ENCODE results near the gene STARD4. TPM values are rescaled to one million over a fixed set of nuclear protein-coding genes. Genes with fewer than 3 reads are reported as not detected.

STARD4 gene
- total and polyA plus RNA-seq, 2 of the 13 experiments (the other 11 are each of a cell fraction or from before 2014, with no cell fraction given) = 27.4 to 66.9 TPM

- TF ChIP-seq, protein P1, sequence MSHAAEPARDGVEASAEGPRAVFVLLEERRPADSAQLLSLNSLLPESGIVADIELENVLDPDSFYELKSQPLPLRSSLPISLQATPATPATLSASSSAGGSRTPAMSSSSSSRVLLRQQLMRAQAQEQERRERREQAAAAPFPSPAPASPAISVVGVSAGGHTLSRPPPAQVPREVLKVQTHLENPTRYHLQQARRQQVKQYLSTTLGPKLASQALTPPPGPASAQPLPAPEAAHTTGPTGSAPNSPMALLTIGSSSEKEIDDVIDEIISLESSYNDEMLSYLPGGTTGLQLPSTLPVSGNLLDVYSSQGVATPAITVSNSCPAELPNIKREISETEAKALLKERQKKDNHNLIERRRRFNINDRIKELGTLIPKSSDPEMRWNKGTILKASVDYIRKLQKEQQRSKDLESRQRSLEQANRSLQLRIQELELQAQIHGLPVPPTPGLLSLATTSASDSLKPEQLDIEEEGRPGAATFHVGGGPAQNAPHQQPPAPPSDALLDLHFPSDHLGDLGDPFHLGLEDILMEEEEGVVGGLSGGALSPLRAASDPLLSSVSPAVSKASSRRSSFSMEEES (CRISPR knock-in tag; IDR thresholded peaks at IDR 0.05) = peak; percentile 66
- TF ChIP-seq FOXJ3 (CRISPR knock-in tag; IDR thresholded peaks at IDR 0.05; ENCODE audit: borderline replicate concordance) (peak; percentile 69; the same call in 1 of the 2 replicates), ZNF430 (CRISPR knock-in tag; IDR thresholded peaks at IDR 0.05) (peak; percentile 94), ZHX1 (CRISPR knock-in tag; IDR thresholded peaks at IDR 0.05; ENCODE audit: low read depth) (peak; percentile 16; the same call in 1 of the 2 replicates), RCOR2 (CRISPR knock-in tag; IDR thresholded peaks at IDR 0.05) (no peak), FOXP1 (IDR thresholded peaks at IDR 0.05) (no peak), FOXP1 (CRISPR knock-in tag; IDR thresholded peaks at IDR 0.05) (peak; percentile 32; the same call in 1 of the 2 replicates), ZNF335 (CRISPR knock-in tag; IDR thresholded peaks at IDR 0.05) (peak; percentile 59; the same call in 1 of the 2 replicates), ZNF564 (CRISPR knock-in tag; IDR thresholded peaks at IDR 0.05) (peak; percentile 64; the same call in 1 of the 2 replicates), PHF20 (CRISPR knock-in tag; IDR thresholded peaks at IDR 0.05) (0 out of 2 replicates have a peak, but pooled peaks have one; percentile 37), MEIS2 (CRISPR knock-in tag; IDR thresholded peaks at IDR 0.05) (peak; percentile 57), TBX3 (IDR thresholded peaks at IDR 0.05; ENCODE audit: borderline replicate concordance) (no peak), CBX5 (CRISPR knock-in tag; IDR thresholded peaks at IDR 0.05; ENCODE audit: borderline replicate concordance) (0 out of 2 replicates have a peak, but pooled peaks have one; percentile 23), CSRNP1 (CRISPR knock-in tag; IDR thresholded peaks at IDR 0.05) (0 out of 2 replicates have a peak, but pooled peaks have one; percentile 29), ZNF468 (CRISPR knock-in tag; IDR thresholded peaks at IDR 0.05) (no peak), SOX13 (IDR thresholded peaks at IDR 0.05) (no peak; the same call in 1 of the 2 replicates), SOX13 (CRISPR knock-in tag; conservative IDR thresholded peaks at IDR 0.05 in 1 of 2, IDR thresholded peaks at IDR 0.05 in 1 of 2) (peak in 1 of 2 experiments; percentile 37; a peak in 1 of 4 replicates)
- TF ChIP-seq, protein P2, sequence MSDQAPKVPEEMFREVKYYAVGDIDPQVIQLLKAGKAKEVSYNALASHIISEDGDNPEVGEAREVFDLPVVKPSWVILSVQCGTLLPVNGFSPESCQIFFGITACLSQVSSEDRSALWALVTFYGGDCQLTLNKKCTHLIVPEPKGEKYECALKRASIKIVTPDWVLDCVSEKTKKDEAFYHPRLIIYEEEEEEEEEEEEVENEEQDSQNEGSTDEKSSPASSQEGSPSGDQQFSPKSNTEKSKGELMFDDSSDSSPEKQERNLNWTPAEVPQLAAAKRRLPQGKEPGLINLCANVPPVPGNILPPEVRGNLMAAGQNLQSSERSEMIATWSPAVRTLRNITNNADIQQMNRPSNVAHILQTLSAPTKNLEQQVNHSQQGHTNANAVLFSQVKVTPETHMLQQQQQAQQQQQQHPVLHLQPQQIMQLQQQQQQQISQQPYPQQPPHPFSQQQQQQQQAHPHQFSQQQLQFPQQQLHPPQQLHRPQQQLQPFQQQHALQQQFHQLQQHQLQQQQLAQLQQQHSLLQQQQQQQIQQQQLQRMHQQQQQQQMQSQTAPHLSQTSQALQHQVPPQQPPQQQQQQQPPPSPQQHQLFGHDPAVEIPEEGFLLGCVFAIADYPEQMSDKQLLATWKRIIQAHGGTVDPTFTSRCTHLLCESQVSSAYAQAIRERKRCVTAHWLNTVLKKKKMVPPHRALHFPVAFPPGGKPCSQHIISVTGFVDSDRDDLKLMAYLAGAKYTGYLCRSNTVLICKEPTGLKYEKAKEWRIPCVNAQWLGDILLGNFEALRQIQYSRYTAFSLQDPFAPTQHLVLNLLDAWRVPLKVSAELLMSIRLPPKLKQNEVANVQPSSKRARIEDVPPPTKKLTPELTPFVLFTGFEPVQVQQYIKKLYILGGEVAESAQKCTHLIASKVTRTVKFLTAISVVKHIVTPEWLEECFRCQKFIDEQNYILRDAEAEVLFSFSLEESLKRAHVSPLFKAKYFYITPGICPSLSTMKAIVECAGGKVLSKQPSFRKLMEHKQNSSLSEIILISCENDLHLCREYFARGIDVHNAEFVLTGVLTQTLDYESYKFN (CRISPR knock-in tag; conservative IDR thresholded peaks at IDR 0.05) = peak; percentile 12; the same call in 1 of the 2 replicates
- TF ChIP-seq, protein P3, sequence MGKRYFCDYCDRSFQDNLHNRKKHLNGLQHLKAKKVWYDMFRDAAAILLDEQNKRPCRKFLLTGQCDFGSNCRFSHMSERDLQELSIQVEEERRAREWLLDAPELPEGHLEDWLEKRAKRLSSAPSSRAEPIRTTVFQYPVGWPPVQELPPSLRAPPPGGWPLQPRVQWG (CRISPR knock-in tag; IDR thresholded peaks at IDR 0.05; ENCODE audit: borderline replicate concordance, low read depth) = no peak
These were observed at the start of gene STARD4 (continued) for GRCh38 chr5:111512375-111513130.
